PFSK-1 (cell line): ENCODE measurements around the gene SORCS1.

Source experiments
- FOXP2 ChIP-seq: optimal IDR thresholded peaks from 2 replicates; pipeline ENCODE3; 2011; ENCODE audit warnings: borderline replicate concordance, control low read depth, inconsistent platforms; ENCODE audit not compliant: insufficient read depth; ENCODE audit errors: extremely low read length, extremely low read depth
- POLR2AphosphoS5 ChIP-seq: IDR thresholded peaks from 2 replicates; pipeline ENCODE4 v1.6.1; 2012; ENCODE audit warnings: low read depth, mild to moderate bottlenecking, control low read depth, low read length, moderate library complexity
- SIN3A ChIP-seq: IDR thresholded peaks from 2 replicates; pipeline ENCODE4 v1.6.1; 2012; ENCODE audit warnings: mild to moderate bottlenecking, low read length, moderate library complexity, borderline replicate concordance; ENCODE audit not compliant: insufficient read depth
- TAF1 ChIP-seq: IDR thresholded peaks from 2 replicates; pipeline ENCODE4 v1.6.1; 2012; ENCODE audit warnings: low read length, control low read depth, borderline replicate concordance; ENCODE audit not compliant: insufficient read depth
- TF ChIP-seq, protein P1 (sequence below), 2 experiments: IDR thresholded peaks; 2 replicates each; pipeline versions ENCODE4 v1.6.1 to v1.8.0; 2011 to 2012; ENCODE audit warnings: low read depth in 2 of 2, low read length in 2 of 2, control low read depth in 1 of 2, inconsistent platforms in 1 of 2, mild to moderate bottlenecking in 1 of 2, moderate library complexity in 1 of 2; ENCODE audit not compliant: insufficient read depth in 1 of 2

SORCS1 gene

DNA sequence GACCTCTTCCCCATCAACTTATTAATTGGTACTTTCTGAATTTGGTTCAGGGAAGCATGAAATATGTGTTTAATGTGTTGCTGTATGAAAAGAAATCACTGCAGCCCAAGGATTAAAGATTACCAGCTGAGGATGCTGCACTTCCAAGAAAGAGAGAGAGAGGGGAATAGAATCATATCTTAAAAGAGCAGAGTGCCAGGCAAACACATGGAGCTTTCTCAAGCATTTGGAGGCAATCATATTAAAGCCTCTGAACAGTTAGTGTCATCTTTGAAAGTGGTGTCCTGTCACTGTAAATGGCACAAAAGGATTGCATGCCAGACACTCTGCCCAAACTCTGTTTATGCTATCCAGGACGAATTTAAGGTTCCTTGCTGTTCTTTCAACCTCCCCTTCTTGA, 386.7 kb downstream of the SORCS1 start:
- TF ChIP-seq SIN3A (no peak), POLR2AphosphoS5 (no peak), FOXP2 (no peak), TAF1 (no peak)
- TF ChIP-seq, protein P1, sequence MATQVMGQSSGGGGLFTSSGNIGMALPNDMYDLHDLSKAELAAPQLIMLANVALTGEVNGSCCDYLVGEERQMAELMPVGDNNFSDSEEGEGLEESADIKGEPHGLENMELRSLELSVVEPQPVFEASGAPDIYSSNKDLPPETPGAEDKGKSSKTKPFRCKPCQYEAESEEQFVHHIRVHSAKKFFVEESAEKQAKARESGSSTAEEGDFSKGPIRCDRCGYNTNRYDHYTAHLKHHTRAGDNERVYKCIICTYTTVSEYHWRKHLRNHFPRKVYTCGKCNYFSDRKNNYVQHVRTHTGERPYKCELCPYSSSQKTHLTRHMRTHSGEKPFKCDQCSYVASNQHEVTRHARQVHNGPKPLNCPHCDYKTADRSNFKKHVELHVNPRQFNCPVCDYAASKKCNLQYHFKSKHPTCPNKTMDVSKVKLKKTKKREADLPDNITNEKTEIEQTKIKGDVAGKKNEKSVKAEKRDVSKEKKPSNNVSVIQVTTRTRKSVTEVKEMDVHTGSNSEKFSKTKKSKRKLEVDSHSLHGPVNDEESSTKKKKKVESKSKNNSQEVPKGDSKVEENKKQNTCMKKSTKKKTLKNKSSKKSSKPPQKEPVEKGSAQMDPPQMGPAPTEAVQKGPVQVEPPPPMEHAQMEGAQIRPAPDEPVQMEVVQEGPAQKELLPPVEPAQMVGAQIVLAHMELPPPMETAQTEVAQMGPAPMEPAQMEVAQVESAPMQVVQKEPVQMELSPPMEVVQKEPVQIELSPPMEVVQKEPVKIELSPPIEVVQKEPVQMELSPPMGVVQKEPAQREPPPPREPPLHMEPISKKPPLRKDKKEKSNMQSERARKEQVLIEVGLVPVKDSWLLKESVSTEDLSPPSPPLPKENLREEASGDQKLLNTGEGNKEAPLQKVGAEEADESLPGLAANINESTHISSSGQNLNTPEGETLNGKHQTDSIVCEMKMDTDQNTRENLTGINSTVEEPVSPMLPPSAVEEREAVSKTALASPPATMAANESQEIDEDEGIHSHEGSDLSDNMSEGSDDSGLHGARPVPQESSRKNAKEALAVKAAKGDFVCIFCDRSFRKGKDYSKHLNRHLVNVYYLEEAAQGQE (IDR thresholded peaks at IDR 0.05; ENCODE audit: insufficient read depth in 1 of 2, low read depth in 2 of 2, low read length in 2 of 2) = no peak

DNA sequence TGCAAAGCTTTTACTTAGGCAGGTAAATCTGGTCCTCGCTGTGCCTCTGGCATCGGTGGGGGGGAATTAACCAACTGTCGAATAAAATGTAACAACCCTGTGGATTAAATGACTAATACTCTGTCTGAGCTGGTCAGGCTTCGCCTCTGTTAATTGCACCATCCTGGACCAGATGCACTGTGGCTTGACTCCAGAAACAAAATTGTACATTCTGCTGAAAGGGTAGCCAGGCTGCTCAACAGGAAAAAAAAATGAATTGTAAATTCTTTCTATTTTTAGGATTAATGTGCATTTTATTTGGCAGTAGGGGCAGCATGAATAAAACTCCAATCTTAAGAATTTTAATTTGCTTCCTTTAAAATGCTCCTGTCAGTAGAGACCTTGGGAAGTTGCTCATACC, 389.4 kb downstream of the SORCS1 start:
- no peak for TF ChIP-seq TAF1
- no peak for TF ChIP-seq FOXP2
- TF ChIP-seq SIN3A = no peak
- TF ChIP-seq, protein P1 (IDR thresholded peaks at IDR 0.05; ENCODE audit: insufficient read depth in 1 of 2, low read depth in 2 of 2, low read length in 2 of 2) = no peak

DNA sequence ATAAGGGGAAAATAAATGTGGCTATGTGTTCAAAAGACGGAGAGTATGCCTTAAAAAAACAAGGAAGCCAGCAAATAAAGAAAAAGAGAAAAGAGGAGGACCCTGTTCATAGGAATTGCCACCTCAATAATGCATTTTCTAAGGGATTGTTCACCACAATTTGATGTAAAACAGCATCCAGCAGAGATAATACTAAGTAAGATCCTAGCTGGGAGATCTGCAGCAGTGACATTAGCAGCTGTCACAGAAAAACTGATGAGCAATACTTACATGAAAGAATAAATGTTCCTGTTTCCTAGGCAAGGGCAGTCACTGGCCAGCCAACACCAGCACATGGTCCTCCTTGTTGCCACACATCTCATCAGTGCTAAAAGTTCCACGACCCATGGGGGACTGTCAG, 391.5 kb downstream of the SORCS1 start:
- TF ChIP-seq POLR2AphosphoS5 = no peak
- no peak for TF ChIP-seq TAF1
- TF ChIP-seq SIN3A = no peak
- TF ChIP-seq, protein P1 (IDR thresholded peaks at IDR 0.05; ENCODE audit: insufficient read depth in 1 of 2, low read depth in 2 of 2, low read length in 2 of 2) = no peak
- TF ChIP-seq FOXP2 = no peak

DNA sequence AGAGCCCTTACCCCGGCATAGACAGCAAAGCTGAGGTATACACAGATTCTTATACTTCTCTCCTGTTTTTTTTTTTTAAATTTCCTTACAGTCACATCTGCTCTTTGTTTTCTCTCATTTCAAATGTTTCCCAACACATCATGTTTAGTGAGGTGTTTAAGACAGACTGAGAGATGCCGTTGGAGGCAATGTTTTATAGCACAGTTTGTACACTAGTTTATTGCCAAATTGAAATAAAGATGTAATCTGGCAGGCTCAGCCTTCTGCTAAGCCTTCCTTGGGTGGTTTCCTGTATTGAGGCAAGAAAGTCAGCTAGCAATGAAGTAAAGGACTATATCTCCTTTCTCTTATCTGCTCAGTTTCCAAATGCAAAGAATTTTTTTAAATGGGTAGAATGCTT, 393.4 kb downstream of the SORCS1 start:
- TF ChIP-seq POLR2AphosphoS5 (no peak), TAF1 (no peak), SIN3A (no peak), FOXP2 (no peak)
- TF ChIP-seq, protein P1 (IDR thresholded peaks at IDR 0.05; ENCODE audit: insufficient read depth in 1 of 2, low read depth in 2 of 2, low read length in 2 of 2) = no peak

DNA sequence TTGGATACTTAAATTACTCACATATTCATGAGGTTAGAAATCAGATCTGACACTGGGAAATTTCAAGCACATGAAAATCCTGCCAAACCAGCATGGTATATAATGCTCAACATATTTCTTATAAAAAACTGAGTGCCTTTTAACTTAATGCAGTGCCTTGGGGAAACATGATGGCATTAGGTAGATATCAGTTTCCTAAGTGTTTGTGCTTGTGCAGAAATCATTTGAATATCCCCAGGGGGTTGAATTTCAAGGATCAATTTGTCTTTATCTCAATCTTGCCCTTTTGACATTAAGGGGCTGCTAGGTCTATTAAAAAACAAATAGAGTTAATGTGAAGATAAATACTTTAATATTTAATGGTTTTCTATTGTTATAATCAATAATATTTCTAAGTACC, 396.3 kb downstream of the SORCS1 start:
- TF ChIP-seq, protein P1 (IDR thresholded peaks at IDR 0.05; ENCODE audit: insufficient read depth in 1 of 2, low read depth in 2 of 2, low read length in 2 of 2) = no peak
- no peak for TF ChIP-seq SIN3A
- no peak for TF ChIP-seq FOXP2
- no peak for TF ChIP-seq TAF1
- no peak for TF ChIP-seq POLR2AphosphoS5
